H1 (cell line): ENCODE results near the gene HTR6. TPM values are rescaled to one million over a fixed set of nuclear protein-coding genes. Genes with fewer than 3 reads are reported as not detected.

Source experiments
- CTCF ChIA-PET: fragments of 300-600 bp; sonication (Branson Sonifier 250); formaldehyde crosslinking; loops from one replicate; lab custom pipeline; 2021; ENCODE audit not compliant: partially characterized antibody; lab: Charles Lee
- POLR2A ChIA-PET: fragments of 300-600 bp; sonication (Branson Sonifier 250); formaldehyde crosslinking; loops from one replicate; lab custom pipeline; 2021; ENCODE audit warnings: inconsistent platforms; ENCODE audit not compliant: partially characterized antibody; lab: Charles Lee
- DNase-seq, 2 experiments: peaks; one replicate each; pipeline versions ENCODE4 v3.0.0 to v3.0.0-alpha.2; 2010 to 2022; ENCODE audit warnings: low spot score in 2 of 2, low read depth in 1 of 2, mixed read lengths in 1 of 2
- FAIRE-seq: peaks from 2 replicates; lab custom pipeline; 2011; peaks lifted over from hg19 to GRCh38; lab: Jason Lieb, UNC
- H2AFZ ChIP-seq: 2 replicates; pipeline ENCODE4 v1.8.1; 2012; ENCODE audit warnings: low read length, inconsistent platforms
- H2AK5ac ChIP-seq: 2 replicates; pipeline ENCODE4 v1.6.1; 2013; ENCODE audit warnings: low read depth, low read length
- H2BK120ac ChIP-seq: replicated peaks from 2 replicates; pipeline ENCODE3; 2013; ENCODE audit warnings: low read depth, low read length, inconsistent platforms
- H2BK12ac ChIP-seq: 2 replicates; pipeline ENCODE4 v1.6.1; 2013; ENCODE audit warnings: low read depth, low read length
- H2BK15ac ChIP-seq: 2 replicates; pipeline ENCODE4 v1.6.1; 2013; ENCODE audit warnings: low read length
- H2BK20ac ChIP-seq: 2 replicates; pipeline ENCODE4 v1.6.1; 2013; ENCODE audit warnings: low read length
- H2BK5ac ChIP-seq: 2 replicates; pipeline ENCODE4 v1.6.1; 2013; ENCODE audit warnings: low read depth, low read length
- H3K14ac ChIP-seq: 2 replicates; pipeline ENCODE4 v1.6.1; 2013; ENCODE audit warnings: inconsistent platforms; ENCODE audit not compliant: insufficient read length
- H3K18ac ChIP-seq: 2 replicates; pipeline ENCODE4 v1.6.1; 2013; ENCODE audit warnings: low read length; ENCODE audit errors: extremely low read depth
- H3K23ac ChIP-seq: 2 replicates; pipeline ENCODE4 v1.6.1; 2013; ENCODE audit warnings: inconsistent platforms; ENCODE audit not compliant: insufficient read length
- H3K23me2 ChIP-seq: 2 replicates; pipeline ENCODE4 v1.6.1; 2013; ENCODE audit warnings: low read depth, low read length
- H3K27ac ChIP-seq: 2 replicates; pipeline ENCODE4 v1.6.1; 2011; ENCODE audit warnings: low read depth, low read length, inconsistent platforms
- H3K27me3 ChIP-seq, 4 experiments: replicated peaks in 1 of 4; 1 replicate in 1 of 4; 2 replicates in 3 of 4; pipeline versions ENCODE4 v1.6.1 to v1.8.1; 2011 to 2013; ENCODE audit warnings: low read length in 3 of 4, mild to moderate bottlenecking in 3 of 4, inconsistent platforms in 2 of 4, mixed read lengths in 2 of 4, moderate library complexity in 1 of 4; ENCODE audit not compliant: control insufficient read depth in 3 of 4, insufficient read depth in 3 of 4; ENCODE audit errors: extremely low read depth in 1 of 4
- H3K36me3 ChIP-seq, 4 experiments: 2 replicates each; pipeline versions ENCODE4 v1.6.1 to v1.8.1; 2011 to 2013; ENCODE audit warnings: mild to moderate bottlenecking in 4 of 4, low read length in 3 of 4, moderate library complexity in 2 of 4, control low read depth in 1 of 4, inconsistent platforms in 1 of 4; ENCODE audit not compliant: insufficient read depth in 4 of 4, control insufficient read depth in 2 of 4
- H3K4ac ChIP-seq: replicated peaks from 2 replicates; pipeline ENCODE3; 2013; ENCODE audit warnings: low read length, low read depth, mixed read lengths, inconsistent platforms; ENCODE audit not compliant: insufficient read length
- H3K4me1 ChIP-seq, 4 experiments: replicated peaks in 1 of 4; 1 replicate in 1 of 4; 2 replicates in 3 of 4; pipeline versions ENCODE4 v1.6.1 to v1.8.1; 2011 to 2013; ENCODE audit warnings: low read length in 3 of 4, inconsistent platforms in 2 of 4, mixed read lengths in 1 of 4; ENCODE audit not compliant: insufficient read depth in 4 of 4, control insufficient read depth in 3 of 4
- H3K4me2 ChIP-seq, 2 experiments: 2 replicates each; pipeline versions ENCODE4 v1.6.1 to v1.8.1; 2011 to 2013; ENCODE audit warnings: low read depth in 2 of 2, low read length in 2 of 2, control low read depth in 1 of 2, inconsistent platforms in 1 of 2, mild to moderate bottlenecking in 1 of 2; ENCODE audit not compliant: insufficient read depth in 1 of 2
- H3K4me3 ChIP-seq, 4 experiments: fragments of 200-600, 300-600 bp in 1 of 4; sonication (generic), shearing (Covaris generic), sonication (Bioruptor Twin) in 1 of 4; 2 replicates each; pipeline versions ENCODE4 v1.5.1 to v1.8.1; 2011 to 2016; ENCODE audit warnings: low read length in 4 of 4, low read depth in 3 of 4, control low read depth in 2 of 4, inconsistent platforms in 2 of 4, mild to moderate bottlenecking in 2 of 4, mixed read lengths in 1 of 4, moderate library complexity in 1 of 4; ENCODE audit not compliant: insufficient read depth in 2 of 4; ENCODE audit errors: extremely low read depth in 1 of 4
- H3K56ac ChIP-seq: replicated peaks from 2 replicates; pipeline ENCODE3; 2013; ENCODE audit warnings: low read depth, mild to moderate bottlenecking, mixed read lengths, low read length, inconsistent platforms; ENCODE audit not compliant: insufficient read length
- H3K79me1 ChIP-seq: 2 replicates; pipeline ENCODE4 v1.6.1; 2013; ENCODE audit warnings: low read depth, low read length, control low read depth
- H3K79me2 ChIP-seq, 2 experiments: 2 replicates each; pipeline versions ENCODE4 v1.6.1 to v1.8.1; 2012 to 2013; ENCODE audit warnings: low read length in 2 of 2, mild to moderate bottlenecking in 2 of 2, inconsistent platforms in 1 of 2; ENCODE audit not compliant: insufficient read depth in 2 of 2, control insufficient read depth in 1 of 2
- H3K9ac ChIP-seq, 4 experiments: replicated peaks in 1 of 4; 1 replicate in 1 of 4; 2 replicates in 3 of 4; pipeline versions ENCODE4 v1.6.1 to v1.8.1; 2011 to 2013; ENCODE audit warnings: low read depth in 3 of 4, low read length in 3 of 4, control low read depth in 2 of 4, mild to moderate bottlenecking in 2 of 4, moderate library complexity in 2 of 4, inconsistent platforms in 1 of 4; ENCODE audit errors: extremely low read depth in 1 of 4
- H3K9me3 ChIP-seq, 2 experiments: 2 replicates each; pipeline versions ENCODE4 v1.6.1 to v1.8.1; 2012 to 2013; ENCODE audit warnings: mild to moderate bottlenecking in 2 of 2, moderate library complexity in 2 of 2, control low read depth in 1 of 2, inconsistent platforms in 1 of 2, low read depth in 1 of 2, low read length in 1 of 2, mixed read lengths in 1 of 2; ENCODE audit not compliant: insufficient read depth in 2 of 2
- H4K20me1 ChIP-seq, 2 experiments: replicated peaks in 1 of 2; 2 replicates each; pipeline versions ENCODE3 to v1.8.1; 2011 to 2013; ENCODE audit warnings: inconsistent platforms in 2 of 2, low read length in 2 of 2, mild to moderate bottlenecking in 1 of 2; ENCODE audit not compliant: insufficient read depth in 2 of 2, control insufficient read depth in 1 of 2
- H4K5ac ChIP-seq: 2 replicates; pipeline ENCODE4 v1.6.1; 2013; ENCODE audit warnings: low read length, low read depth, mixed read lengths, inconsistent platforms; ENCODE audit not compliant: insufficient read length
- H4K8ac ChIP-seq: 2 replicates; pipeline ENCODE4 v1.8.0; 2013; ENCODE audit warnings: mild to moderate bottlenecking, moderate library complexity, low read length, inconsistent platforms; ENCODE audit not compliant: insufficient read depth; ENCODE audit errors: extremely low read depth
- H4K91ac ChIP-seq: replicated peaks from 2 replicates; pipeline ENCODE3; 2013; ENCODE audit warnings: low read length, mixed read lengths, inconsistent platforms; ENCODE audit not compliant: insufficient read length
- WGBS, 2 experiments: shearing (Covaris generic) in 1 of 2; methylation state at CpG; one replicate each; pipeline versions ENCODE4 v1.1.6 to v1.1.7; 2013 to 2015; ENCODE audit warnings: low lambda C conversion rate in 2 of 2, mixed read lengths in 2 of 2, inconsistent platforms in 1 of 2, low coverage in 1 of 2, missing lambda C conversion rate in 1 of 2; ENCODE audit not compliant: insufficient replicate concordance in 2 of 2, insufficient coverage in 1 of 2, insufficient read length in 1 of 2; ENCODE audit errors: extremely low coverage in 1 of 2, missing lambda C conversion rate in 1 of 2; 5-methylcytosine and 5-hydroxymethylcytosine counted together
- polyA plus RNA-seq, 7 experiments: library from polyadenylated mRNA; depleted of rRNA in 3 of 7; stranded (reverse) in 5 of 7; unstranded in 2 of 7; fragments of >200 nt in 5 of 7; fragments of 200-250 nt in 2 of 7; gene quantifications; 1 replicate in 5 of 7; 2 replicates in 1 of 7; 4 replicates in 1 of 7; pipeline versions ENCODE4 v1.2.1 to v1.2.3, GENCODE V29; 2011 to 2013; ENCODE audit warnings: missing spikeins in 2 of 7, mixed read lengths in 2 of 7
- total RNA-seq: library from RNA; stranded (reverse); fragmentation: NEBNext Ultra II Directional; extraction: Animal tissue kit (Norgen Biotek cat#: 25700); gene quantifications from 2 replicates; pipeline ENCODE4 v1.2.1, GENCODE V29; 2021

Gene HTR6
- total and polyA plus RNA-seq, 2 of the 8 experiments (the other 6 are each of a cell fraction or from before 2014, with no cell fraction given): 0.76 to 0.95 TPM

DNA sequence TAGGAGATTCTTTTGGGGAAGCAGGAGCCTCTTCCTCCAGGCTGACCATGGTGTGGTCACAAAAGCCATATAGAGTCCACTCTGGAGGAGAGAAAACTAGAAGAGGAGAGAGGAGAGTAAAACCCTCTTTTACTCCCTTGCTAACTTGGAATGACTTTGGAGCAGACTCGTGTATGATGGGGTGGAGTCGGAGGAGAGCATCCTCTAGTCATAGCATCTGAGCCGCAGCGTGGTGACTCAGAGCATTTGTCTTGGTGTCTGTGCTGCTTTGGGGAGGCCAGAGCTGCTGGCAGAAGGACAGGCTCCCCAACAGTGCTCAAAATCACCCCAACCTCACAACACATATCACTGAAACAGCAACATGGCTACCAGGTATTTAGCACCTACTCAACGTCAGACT, 11.1 kb downstream of the HTR6 start:
- Histone ChIP-seq H4K8ac (no peak overlapping the region), H4K5ac (no peak overlapping the region), H3K4ac (no peak overlapping the region), H2BK120ac (no peak overlapping the region), H3K79me2 (no peaks in the 10 kb centered on the region), H3K23ac (no peak overlapping the region), H2BK20ac (no peak overlapping the region), H3K9me3 (no peaks in the 10 kb centered on the region), H3K18ac (no peak overlapping the region), H3K36me3 (no peaks in the 10 kb centered on the region), H4K20me1 (peaks cover 0 to 3% of the 10 kb centered on the region in 2 experiments), H3K14ac (no peak overlapping the region), H2AFZ (no peak overlapping the region), H2AK5ac (no peak overlapping the region), H3K4me1 (peaks cover 0 to 7% (median 2%) of the 10 kb centered on the region in 4 experiments; a peak in 1 of 7 replicates), H3K27ac (no peak overlapping the region), H3K4me2 (no peak overlapping the region), H3K27me3 (no peaks in the 10 kb centered on the region; a peak in 2 of 7 replicates), H3K9ac (no peak overlapping the region), H2BK15ac (no peak overlapping the region), H4K91ac (no peak overlapping the region), H3K4me3 (no peak overlapping the region), H3K23me2 (no peaks in the 10 kb centered on the region; the same call in 1 of the 2 replicates), H2BK12ac (no peak overlapping the region), H3K56ac (no peak overlapping the region), H3K79me1 (no peaks in the 10 kb centered on the region), H2BK5ac (no peak overlapping the region)
- 68% methylated on average over 5 of the region's 5 CpGs; no CpG with 5 or more reads in 1 of the 2 experiments for WGBS, 2 experiments
- DNase-seq (no peak), FAIRE-seq (no peak)
- CTCF ChIA-PET: interaction anchor here (1.0 to 5.2 kb wide), 6 partner anchors 10 to 337 kb away, joined by 3 to 46 read pairs (median 8); no protein-coding TSS in a partner anchor
- POLR2A ChIA-PET: no interaction called here
